HG03025 (cell line): ENCODE data around the gene CAMTA1.
"Not testable (repeated sequence)": the region's sequence is repeated elsewhere in the genome, so short reads cannot be mapped to it uniquely, and the experiment has no call there.

Experiments
- ATAC-seq: cut with Tn5 transposase; IDR thresholded peaks from one replicate; pipeline ENCODE4 v1.9.1; 2021; ENCODE audit warnings: mild to moderate bottlenecking, moderate library complexity; ENCODE audit not compliant: unreplicated experiment, low FRiP score

Gene CAMTA1

DNA sequence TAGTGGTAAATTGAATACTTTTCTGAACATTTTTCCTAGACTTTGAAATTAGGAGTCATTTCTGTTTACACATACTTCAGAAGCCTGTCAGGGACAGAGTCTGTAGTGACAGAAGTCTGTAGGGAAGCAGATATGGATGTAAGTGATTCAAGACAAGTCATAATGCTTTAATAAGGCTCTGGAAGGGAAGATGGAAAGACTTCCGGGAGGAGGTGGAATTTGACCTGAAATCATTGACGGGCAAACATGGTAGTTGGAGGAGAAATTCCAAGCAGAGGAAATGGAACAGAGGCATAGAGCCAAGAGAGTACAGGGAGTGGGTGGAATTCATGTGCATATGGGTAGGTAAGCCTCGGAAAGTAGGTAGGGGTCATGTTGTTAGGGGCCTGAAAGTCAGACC, 22.5 kb downstream of the CAMTA1 start:
- no peak for ATAC-seq

DNA sequence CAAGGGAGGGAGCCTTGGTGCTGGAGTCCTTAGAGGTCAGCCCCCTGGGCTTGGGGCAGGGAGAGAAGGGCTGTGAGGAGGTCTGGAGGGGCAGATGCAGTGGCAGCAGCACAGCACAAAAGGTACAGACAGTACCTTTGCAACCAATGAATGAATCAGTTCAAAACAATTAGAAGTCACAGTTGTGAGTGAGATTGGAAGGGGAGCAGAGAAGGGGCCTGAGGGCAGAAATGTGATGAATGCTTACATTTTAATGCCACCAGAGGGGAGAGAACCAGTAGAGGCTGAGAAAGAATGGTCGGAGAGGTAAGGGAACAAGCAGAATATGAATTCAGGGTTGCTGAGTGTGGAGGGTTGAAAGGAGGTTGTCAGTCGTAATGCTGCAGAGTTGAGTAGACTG, 24.2 kb downstream of the CAMTA1 start:
- ATAC-seq: no peak

DNA sequence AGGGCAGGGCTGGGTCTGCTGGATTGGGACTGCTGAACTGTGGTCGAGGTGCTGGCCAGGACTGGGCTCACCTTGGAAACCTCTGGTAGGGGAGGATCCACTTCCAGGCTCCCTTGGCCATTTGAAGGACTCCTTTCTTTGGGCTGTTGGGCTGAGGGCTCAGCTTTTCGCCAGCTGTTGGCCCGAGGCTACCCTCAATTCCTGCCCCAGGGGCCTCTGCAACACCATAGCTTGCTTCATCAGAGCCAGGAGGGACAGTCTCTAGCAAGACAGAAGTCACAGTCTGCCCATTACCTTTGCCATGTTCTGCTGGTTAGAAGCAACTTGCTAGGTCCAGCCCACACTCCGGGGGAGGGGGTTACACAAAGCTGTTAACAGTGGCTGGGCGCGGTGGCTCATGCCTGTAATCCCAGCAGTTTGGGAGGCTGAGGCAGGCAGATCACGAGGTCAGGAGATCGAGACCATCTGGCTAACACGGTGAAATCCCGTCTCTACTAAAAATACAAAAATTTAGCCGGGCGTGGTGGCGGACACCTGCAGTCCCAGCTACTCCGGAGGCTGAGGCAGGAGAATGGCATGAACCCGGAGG, 25.0 kb downstream of the CAMTA1 start:
- ATAC-seq: not testable (repeated sequence)

DNA sequence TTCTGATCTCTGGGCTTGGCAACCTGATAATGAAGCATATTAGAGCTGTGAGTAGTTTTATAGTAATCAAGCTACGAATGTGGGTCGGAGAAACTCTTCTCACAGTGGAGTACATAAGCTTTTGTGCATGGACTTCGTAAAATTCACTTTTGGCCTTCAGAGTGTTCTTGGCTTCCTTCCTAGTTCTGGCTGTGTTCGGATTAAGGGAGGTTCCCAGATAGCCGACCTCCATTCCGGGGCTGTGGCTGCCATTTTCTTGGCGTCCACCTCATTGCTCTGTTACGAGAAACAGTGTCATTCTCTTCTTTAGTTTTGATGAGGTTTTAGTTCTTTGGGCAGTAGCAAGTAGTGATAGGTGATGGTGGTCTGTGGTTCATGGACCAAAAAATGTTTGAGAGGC, 26.3 kb downstream of the CAMTA1 start:
- no peak for ATAC-seq

DNA sequence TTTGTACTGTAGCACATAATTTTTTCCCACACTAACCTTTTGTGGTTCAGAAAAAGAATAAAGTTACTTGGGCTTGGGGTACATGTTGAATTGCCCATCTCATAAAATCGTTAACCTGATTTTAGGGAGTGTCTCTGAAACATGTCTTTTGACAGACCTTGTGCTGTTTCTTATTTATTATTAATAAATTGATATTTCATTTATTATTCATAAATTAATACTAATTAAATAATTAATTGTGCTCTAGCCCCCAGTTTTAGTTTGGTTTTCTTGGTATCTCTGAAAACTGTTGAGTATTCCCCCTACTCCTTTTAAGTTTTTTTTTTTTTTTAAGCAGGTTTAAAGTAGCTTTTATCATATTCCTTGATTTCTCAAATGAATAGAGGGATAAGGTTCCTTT, 27.9 kb downstream of the CAMTA1 start:
- ATAC-seq: no peak

DNA sequence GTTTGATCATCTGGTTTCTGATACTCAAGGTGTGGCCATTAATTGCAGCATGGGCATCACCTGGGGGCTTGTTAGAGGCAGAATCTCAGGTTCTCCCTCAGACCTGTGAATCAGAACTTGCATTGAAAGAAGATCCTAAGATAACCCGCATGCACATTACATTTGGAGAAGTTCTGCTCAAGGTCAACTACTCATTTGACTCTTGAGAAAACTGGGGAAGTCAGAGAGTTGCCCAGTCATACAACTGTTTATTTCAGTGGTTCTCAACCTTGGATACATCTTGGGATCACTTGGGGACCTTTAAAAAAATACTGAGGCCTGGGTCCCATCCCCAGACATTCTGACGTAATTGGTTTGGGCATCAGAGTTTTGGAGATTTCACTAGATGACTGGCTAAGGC, 30.5 kb downstream of the CAMTA1 start:
- ATAC-seq: no peak

DNA sequence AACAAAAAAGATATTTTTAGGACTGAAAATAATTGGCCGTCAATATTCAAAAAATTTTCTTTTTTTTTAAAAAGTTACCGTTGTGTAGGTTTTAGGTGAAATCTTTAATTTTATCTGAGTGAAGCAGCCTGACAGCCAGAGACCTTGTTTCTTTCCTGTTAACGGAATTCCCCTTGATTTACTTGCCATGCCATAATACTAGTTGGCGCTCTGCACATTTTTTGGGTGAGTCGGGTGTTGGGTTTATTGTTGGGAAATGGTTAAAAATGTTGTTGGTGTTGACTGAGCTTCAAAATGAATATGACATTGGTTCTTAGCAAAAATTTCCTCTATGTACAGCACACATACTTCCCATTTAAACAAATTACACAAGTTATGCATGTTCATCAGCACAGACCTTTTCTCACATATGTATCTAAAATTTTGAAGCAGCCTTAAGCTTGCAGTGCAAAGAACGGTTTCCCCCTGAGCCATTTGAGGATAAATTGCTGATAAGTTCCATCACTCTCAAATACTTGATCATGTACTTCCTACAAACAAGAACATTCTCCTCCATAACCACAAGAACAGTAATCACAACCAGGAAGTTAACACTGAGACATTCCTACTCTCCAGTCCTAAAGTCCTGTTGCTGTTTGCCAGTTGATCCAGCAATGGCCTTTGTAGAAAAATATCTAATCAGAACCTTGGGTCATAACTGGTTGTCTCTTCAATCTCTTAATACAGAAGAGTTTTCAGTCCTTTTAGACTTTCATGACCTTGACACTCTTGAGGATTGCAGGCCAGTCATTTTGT, 34.2 kb downstream of the CAMTA1 start:
- ATAC-seq: no peak

DNA sequence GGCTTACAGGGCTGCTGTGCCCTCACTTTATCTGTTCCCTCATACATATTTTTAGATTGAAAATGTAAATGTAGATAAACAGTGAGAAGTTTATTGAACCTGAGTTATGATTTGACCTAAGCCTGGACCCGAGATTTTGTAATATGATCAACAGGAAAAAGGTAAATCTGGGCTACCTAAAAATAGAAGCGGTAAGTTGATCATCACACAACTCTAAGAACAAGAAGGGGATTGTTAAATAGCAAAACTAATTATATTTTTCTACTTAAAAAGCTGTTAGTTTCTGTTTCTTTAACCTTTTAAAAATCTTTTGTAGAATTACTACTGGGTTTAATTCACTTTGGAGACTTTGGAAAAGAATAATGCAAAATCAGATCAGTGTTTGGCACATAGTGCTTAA, 35.6 kb downstream of the CAMTA1 start:
- no peak for ATAC-seq

DNA sequence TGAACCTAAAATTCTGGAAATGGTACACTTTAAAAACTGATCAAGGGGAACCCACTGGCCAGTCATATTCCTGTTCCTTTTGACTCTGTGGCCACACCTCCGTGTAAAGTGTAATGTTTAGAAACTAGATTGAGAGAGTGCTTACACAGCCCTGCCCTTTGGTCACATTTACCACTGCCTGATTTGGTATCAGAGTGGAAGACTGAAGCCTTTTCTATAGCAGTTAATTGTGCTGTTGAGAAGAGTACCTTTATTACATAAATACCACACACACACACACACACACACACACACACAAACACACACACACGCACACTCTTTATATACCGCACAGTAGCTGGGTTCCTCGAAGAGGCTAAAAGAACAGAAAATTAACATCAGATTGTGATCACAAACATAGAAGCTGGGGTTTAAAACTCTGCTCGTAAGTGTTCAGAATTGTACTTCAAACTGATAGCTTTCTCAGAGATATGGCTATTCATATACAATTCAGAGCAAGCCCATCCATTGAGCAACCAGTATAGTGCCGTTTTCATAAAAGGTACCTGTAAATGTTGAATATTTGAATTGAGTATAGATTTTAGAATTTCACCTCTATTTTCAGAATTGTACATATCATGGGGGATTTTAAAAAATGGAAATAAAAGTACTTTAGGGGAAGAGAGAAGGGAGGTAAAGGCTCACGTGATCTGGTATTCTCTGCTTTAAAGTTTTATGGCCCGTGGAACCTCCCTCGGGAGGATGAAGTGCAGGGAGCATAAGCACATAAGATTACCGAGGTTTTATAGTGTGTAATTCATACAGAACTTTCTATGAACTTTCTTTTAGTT, 37.5 kb downstream of the CAMTA1 start:
- ATAC-seq: no peak

DNA sequence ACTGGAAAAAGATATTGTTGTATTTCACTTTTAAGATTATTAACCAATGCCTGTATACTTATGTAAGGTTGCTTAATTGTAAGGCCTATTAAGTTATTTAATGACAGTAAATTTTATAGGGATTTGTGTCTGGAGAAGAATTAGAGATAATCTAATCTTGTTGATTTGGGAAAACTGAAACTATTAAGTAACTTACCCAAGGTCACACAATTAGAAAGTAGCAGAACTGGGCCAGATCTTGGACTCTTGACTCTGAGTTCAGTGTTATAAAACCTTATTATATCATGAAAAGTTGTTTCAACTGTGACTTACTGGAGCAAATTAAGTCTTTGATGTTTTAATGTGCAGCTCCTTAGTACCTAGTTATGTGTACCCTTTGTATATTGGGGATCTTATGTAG, 38.5 kb downstream of the CAMTA1 start:
- no peak for ATAC-seq

DNA sequence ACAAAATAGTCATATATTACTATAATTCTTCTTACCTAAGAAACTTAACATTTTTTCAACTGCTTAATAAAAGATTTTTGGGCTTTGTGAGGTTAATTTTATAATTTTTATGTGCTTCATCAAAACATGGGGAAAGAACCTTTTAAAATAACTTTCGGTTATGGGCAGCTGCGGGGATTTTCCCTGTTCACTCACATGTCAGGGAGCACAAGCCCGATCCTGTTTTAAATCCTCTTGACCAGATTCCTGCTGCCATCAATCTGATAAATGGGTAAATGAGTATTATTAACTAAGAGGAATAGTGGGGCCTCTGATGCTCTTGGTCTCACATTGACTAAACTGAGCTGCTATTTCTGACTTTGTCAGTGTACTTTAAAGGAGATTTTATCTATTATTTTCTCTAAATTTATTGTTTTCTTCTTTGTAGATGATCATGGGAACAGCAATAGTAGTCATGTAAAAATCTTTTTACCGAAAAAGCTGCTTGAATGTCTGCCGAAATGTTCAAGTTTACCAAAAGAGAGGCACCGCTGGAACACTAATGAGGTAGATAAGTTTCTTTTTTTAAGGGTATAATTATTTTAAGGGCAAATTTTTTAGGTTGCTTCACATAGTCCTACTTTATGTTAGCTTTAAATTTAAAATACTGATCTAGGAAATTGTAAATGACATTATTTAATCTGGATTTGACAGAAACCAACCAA, 39.6 kb downstream of the CAMTA1 start:
- ATAC-seq: no peak

DNA sequence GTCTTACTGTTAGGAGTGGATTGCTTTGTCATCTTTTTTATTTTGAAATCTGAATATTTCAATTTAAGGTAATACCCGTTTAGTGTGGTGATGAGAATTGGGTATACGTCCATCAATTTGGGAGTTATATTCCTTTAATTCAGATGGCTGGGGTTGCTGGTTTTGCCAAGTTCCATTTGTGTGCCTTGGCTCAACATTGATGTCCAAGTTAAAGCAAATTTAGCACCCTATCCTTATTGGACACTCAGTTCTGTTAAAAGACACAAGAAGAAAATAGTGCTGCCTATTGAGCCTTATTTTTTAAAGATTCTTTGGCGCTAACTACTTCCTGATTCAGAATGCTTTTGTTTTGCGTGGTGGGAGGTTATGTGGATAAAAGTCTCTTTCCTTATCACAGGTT, 40.6 kb downstream of the CAMTA1 start:
- no peak for ATAC-seq

DNA sequence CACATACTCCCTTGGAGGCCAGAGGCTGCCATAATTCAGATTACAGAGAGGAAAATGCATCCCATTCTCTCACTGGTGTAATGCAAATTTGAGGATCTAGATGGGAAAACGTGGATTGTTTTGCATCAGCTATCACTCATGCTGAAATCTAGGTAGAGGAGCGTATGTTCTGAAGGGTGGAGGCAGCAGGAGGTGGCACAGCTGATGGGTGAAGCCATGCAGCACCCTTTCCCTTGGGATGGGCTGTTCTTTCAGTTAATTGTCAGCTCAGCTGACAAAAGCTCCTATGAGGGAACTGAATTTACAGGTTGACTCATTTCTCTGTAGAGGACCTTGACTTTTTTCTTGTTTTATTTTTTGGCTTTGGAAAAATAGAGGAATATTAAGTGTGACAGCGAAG, 41.8 kb downstream of the CAMTA1 start:
- no peak for ATAC-seq

DNA sequence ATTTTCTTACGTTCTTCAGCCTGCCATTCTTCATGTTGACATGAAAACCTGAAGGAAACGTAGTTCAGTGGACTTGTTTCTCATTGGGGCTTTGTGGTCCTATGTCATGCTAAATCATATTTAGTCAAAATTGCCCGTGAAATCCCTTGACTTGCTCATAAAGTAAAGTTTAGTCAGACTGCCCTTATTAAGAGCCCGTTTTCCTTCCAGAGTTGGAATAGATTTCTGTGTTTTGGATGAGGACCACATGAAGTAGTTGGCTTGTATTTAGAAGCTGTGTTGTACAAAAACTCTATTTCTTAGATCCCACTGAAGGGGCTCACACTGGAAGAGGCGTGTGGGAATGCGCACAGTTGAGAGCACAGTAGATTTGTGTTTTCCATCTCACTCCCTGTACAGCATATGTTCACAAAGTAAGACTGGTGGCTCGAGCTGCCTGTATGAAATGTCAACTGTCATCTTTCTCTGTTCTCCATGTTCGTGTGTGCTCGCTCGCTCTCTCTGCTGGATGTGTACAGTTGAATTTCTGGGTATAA, 42.4 kb downstream of the CAMTA1 start:
- no peak for ATAC-seq

DNA sequence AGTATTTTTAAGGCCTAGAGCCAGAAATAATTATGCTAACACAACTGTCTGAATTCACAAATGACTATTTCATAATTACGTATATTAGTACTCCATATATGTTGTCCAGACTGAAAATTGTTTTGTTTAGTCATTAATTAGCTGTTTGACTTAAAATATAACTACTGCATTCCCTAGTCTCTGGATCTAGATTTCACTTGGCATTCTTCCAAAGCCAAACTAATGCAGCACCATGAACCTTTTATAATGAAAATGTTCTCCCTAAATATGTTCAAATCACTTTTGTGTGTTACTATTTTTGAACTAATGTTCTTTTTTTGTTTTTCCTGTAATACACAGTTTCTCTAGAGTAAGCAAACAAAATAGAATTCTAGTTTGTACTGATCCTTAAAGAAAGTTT, 46.1 kb downstream of the CAMTA1 start:
- no peak for ATAC-seq

DNA sequence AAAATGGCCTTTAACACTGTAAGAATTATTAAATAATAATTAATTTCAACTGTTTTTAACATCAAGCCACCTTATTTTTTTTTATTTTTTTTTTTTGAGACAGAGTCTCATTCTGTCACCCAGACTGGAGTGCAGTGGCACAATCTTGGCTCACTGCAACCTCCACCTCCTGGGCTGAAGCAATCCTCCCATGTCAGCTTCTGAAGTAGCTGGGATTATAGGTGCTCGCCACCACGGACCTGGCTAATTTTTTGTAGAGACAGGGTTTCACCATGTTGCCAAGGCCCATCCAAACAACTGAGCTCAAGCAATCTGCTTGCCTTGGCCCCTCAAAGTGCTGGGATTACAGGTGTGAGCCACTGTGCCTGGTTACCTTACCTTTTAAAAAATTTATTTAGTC, 46.8 kb downstream of the CAMTA1 start:
- ATAC-seq: not testable (repeated sequence)

DNA sequence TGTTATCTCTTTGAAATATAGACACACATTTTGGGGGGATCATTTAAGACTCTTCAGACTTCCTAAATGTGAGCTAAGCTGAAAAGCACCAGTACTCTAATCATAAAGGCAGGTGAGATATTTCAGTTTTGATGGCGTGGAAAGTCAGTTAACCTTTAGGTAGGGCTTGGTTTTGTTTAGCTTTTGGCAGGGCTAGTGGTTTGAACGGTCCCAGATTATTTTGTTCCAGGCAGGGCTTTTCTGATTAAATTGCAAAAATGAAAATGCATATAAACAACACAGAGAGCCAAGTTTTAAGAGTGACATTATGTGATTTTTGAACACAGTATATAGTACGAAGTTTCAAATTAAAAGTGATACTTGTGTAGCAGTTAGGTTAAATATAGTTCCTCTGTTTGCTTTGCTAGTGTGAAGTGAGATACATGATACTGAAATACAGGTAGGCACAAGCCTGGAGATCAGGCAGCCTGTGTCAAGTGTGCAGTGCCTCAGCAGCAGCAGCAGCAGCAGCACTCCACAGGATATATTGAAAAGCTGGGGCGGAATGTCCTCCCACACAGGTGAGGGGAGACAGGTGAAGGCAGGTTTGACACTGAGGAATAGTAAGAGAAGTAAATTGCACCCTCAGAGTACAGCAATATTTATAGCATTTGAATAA, 47.4 kb downstream of the CAMTA1 start:
- no peak for ATAC-seq

DNA sequence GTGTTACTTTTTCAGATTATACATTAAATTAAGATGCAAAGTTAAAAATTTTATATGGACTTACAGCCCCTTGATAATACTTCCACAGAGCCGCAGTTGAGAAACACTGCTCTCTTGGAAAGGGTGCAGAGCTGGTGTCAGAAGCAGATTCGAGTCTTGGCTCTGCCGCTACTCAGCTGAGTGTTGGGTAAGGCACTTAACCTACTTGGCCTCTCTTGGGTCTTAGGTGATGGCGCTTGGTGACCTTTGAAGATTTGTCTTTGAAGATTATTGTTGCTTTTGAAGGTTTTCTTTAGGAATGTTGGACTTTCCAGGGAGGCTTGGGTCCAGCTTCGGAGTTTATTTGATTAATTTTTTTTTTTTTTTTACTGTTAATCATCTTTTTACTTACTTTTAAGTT, 48.5 kb downstream of the CAMTA1 start:
- no peak for ATAC-seq

DNA sequence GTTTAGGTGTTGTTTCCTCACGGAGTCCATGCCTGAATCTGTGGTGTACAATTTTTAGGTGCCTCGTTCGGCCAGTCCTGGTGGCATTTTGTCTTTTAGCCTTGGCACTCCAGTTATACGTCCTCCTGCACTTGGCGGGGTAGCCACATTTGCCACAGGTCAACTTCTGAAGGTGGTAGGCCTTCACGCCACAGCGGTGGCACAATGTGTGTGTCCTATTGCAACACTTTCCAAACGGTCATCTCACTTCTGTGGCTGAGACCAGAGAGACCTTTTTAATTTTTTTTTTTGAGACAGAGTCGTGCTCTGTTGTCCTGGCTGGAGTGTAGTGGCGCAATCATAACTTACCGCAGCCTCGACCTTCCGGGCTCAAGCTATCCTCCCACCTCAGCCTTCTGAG, 49.1 kb downstream of the CAMTA1 start:
- ATAC-seq: no peak

DNA sequence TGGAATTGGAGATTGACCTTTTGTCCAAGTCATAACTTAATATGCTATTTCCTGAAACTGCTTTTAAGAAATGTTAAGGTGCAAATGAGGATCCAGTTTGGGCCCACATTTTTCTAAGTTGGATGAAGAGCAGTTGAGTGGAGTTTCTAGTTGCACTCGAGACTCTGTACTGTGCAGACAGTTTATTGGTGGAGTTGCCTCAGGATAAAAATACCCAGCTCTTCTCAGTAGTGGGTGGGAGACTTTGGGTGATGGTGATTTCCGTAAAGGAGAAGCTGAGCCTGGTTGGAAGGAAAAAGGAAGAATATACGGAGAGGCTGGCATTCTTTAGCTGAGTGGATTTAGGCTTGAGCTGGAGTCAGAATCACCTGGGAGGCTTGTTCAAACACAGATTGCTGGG, 49.9 kb downstream of the CAMTA1 start:
- ATAC-seq: no peak
